ENCODE measurements around the gene HLA-E.
"Not testable (repeated sequence)": the region's sequence is repeated elsewhere in the genome, so short reads cannot be mapped to it uniquely, and the experiment has no call there.

DNA sequence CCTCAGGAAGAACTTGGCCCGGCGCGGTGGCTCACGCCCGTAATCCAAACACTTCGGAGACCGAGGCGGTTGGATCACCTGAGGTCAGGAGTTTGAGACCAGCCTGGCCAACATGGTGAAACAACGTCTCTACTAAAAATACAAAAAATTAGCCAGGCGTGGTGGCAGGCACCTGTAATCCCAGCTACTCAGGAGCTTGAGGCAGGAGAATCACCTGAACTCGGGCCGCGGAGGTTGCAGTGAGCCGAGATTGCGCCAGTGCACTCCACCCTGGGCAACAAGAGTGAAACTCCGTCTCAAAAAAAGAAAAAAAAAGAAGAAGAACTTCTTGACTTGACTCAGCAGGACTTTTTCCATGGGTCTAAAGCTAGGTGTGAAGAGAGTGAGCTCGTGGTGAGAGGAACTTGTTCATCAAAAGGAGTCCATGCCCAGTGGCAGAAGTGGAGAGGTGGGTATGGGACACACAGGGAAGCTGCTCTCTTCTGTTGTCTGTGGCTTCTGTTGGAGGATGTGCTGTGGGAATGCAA, 40.1 kb downstream of the HLA-E start:
- TF ChIP-seq, protein P1, sequence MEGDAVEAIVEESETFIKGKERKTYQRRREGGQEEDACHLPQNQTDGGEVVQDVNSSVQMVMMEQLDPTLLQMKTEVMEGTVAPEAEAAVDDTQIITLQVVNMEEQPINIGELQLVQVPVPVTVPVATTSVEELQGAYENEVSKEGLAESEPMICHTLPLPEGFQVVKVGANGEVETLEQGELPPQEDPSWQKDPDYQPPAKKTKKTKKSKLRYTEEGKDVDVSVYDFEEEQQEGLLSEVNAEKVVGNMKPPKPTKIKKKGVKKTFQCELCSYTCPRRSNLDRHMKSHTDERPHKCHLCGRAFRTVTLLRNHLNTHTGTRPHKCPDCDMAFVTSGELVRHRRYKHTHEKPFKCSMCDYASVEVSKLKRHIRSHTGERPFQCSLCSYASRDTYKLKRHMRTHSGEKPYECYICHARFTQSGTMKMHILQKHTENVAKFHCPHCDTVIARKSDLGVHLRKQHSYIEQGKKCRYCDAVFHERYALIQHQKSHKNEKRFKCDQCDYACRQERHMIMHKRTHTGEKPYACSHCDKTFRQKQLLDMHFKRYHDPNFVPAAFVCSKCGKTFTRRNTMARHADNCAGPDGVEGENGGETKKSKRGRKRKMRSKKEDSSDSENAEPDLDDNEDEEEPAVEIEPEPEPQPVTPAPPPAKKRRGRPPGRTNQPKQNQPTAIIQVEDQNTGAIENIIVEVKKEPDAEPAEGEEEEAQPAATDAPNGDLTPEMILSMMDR (IDR thresholded peaks at IDR 0.05 in 8 of 11, conservative IDR thresholded peaks at IDR 0.05 in 3 of 11), result not testable (repeated sequence)
- TF ChIP-seq POLR2AphosphoS5 (IDR thresholded peaks at IDR 0.05), result peak in 2 of 3 donors; percentile 11 to 38
- not testable (repeated sequence) for TF ChIP-seq POLR2A (IDR thresholded peaks at IDR 0.05)
